Osteoblast (primary cell): Measurements from ENCODE around the gene NPAS3. TPM values are rescaled to one million over a fixed set of nuclear protein-coding genes. Genes with fewer than 3 reads are reported as not detected.

Experiments
- DNase-seq: peaks from one replicate; pipeline ENCODE4 v3.0.0; 2011; ENCODE audit warnings: low spot score, mixed read lengths; ENCODE audit not compliant: insufficient read length; ENCODE audit errors: missing footprints
- H2AFZ ChIP-seq: 2 replicates; pipeline ENCODE4 v1.6.0; 2011; ENCODE audit warnings: mild to moderate bottlenecking, low read length
- H3K27ac ChIP-seq: 2 replicates; pipeline ENCODE4 v1.5.1; 2011; ENCODE audit warnings: mild to moderate bottlenecking, low read depth, low read length, moderate library complexity
- H3K27me3 ChIP-seq: 2 replicates; pipeline ENCODE4 v1.6.0; 2012; ENCODE audit warnings: mild to moderate bottlenecking, control low read depth, inconsistent platforms, low read length, moderate library complexity; ENCODE audit not compliant: insufficient read depth
- H3K36me3 ChIP-seq: 2 replicates; pipeline ENCODE4 v1.5.1; 2011; ENCODE audit warnings: mild to moderate bottlenecking, low read length, control low read depth, moderate library complexity; ENCODE audit not compliant: insufficient read depth
- H3K4me1 ChIP-seq: 2 replicates; pipeline ENCODE4 v1.5.1; 2011; ENCODE audit warnings: mild to moderate bottlenecking, low read length, control low read depth, moderate library complexity; ENCODE audit not compliant: insufficient read depth
- H3K4me2 ChIP-seq: 2 replicates; pipeline ENCODE4 v1.6.0; 2011; ENCODE audit warnings: mild to moderate bottlenecking, low read length; ENCODE audit not compliant: insufficient read depth
- H3K4me3 ChIP-seq: fragments of 200-600 bp; sonication (generic); 3 replicates; pipeline ENCODE4 v1.5.1; 2012; ENCODE audit warnings: mild to moderate bottlenecking, low read length, inconsistent platforms; ENCODE audit not compliant: insufficient read depth
- H3K79me2 ChIP-seq: 2 replicates; pipeline ENCODE4 v1.6.0; 2012; ENCODE audit warnings: mild to moderate bottlenecking, low read length, control low read depth, inconsistent platforms; ENCODE audit not compliant: insufficient read depth
- H3K9me3 ChIP-seq: 2 replicates; pipeline ENCODE4 v1.5.1; 2011; ENCODE audit warnings: low read depth, low read length, control low read depth
- H4K20me1 ChIP-seq: 2 replicates; pipeline ENCODE4 v1.6.0; 2012; ENCODE audit warnings: mild to moderate bottlenecking, low read length, control low read depth; ENCODE audit not compliant: insufficient read depth
- total RNA-seq: library from RNA; depleted of rRNA; stranded (reverse); fragments of >200 nt; gene quantifications from 2 replicates; pipeline ENCODE4 v1.2.3, GENCODE V29; 2012
- TF ChIP-seq, protein P1 (sequence below): IDR thresholded peaks from 2 replicates; pipeline ENCODE4 v1.5.1; 2011; ENCODE audit warnings: mild to moderate bottlenecking, low read depth, low read length, moderate library complexity; ENCODE audit errors: extremely low read depth

The NPAS3 gene
- total RNA-seq, 1 donor = 0.72 TPM

DNA sequence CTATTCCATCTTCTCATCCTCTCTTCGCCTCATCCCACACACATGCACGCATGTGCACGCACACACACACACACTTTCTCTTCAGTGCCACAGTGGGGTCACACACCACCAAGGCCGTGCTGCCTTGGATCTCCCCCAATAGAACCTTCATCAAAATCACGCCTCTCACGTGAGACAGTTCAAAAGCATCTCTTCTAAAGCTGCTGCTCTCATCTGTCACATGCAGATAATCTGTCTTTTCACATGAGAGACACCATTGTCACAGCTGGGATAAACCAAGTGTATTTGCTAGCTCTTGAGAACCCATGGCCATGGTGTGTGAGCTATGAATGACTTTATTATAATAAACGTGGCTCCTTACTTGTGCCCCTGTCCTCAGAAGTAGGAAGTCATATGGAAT is 793.5 kb downstream of the NPAS3 start:
- H3K27me3 ChIP-seq = no peaks in the 10 kb centered on the region
- H3K4me1 ChIP-seq = no peaks in the 10 kb centered on the region
- H4K20me1 ChIP-seq = no peaks in the 10 kb centered on the region
- H3K27ac ChIP-seq = no peak overlapping the region
- no peaks in the 10 kb centered on the region for H3K79me2 ChIP-seq
- no peak overlapping the region for H3K4me2 ChIP-seq
- no peak overlapping the region for H2AFZ ChIP-seq
- no peak overlapping the region for H3K4me3 ChIP-seq
- DNase-seq = no peak
- H3K9me3 ChIP-seq = no peaks in the 10 kb centered on the region
- TF ChIP-seq, protein P1, sequence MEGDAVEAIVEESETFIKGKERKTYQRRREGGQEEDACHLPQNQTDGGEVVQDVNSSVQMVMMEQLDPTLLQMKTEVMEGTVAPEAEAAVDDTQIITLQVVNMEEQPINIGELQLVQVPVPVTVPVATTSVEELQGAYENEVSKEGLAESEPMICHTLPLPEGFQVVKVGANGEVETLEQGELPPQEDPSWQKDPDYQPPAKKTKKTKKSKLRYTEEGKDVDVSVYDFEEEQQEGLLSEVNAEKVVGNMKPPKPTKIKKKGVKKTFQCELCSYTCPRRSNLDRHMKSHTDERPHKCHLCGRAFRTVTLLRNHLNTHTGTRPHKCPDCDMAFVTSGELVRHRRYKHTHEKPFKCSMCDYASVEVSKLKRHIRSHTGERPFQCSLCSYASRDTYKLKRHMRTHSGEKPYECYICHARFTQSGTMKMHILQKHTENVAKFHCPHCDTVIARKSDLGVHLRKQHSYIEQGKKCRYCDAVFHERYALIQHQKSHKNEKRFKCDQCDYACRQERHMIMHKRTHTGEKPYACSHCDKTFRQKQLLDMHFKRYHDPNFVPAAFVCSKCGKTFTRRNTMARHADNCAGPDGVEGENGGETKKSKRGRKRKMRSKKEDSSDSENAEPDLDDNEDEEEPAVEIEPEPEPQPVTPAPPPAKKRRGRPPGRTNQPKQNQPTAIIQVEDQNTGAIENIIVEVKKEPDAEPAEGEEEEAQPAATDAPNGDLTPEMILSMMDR = no peak
- H3K36me3 ChIP-seq = no peaks in the 10 kb centered on the region

DNA sequence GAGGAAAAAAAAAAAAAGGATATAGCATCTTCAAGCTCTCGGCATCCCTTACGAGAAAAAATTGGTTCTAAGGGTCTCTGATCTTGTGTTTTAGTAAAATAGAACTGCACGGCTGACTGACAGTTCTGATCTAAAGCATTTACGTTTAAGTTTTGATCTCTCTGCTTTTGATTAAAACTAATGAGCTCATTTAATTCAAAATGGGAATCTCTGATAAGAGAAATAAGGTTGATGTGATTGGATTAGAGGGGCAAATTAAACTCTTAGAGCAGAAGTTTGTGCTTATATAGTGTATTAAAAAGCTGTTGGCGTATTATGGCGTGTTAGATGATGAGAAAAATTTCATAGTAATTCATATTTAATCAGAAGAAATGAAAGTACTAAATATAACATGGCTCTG is 794.6 kb downstream of the NPAS3 start:
- Histone ChIP-seq H3K4me2 (no peak overlapping the region), H3K4me1 (peaks cover 3% of the 10 kb centered on the region), H4K20me1 (no peaks in the 10 kb centered on the region), H3K27ac (no peak overlapping the region), H2AFZ (no peak overlapping the region), H3K36me3 (no peaks in the 10 kb centered on the region), H3K79me2 (no peaks in the 10 kb centered on the region), H3K4me3 (no peak overlapping the region), H3K27me3 (no peaks in the 10 kb centered on the region), H3K9me3 (no peaks in the 10 kb centered on the region)
- DNase-seq = no peak
- TF ChIP-seq, protein P1 = no peak

DNA sequence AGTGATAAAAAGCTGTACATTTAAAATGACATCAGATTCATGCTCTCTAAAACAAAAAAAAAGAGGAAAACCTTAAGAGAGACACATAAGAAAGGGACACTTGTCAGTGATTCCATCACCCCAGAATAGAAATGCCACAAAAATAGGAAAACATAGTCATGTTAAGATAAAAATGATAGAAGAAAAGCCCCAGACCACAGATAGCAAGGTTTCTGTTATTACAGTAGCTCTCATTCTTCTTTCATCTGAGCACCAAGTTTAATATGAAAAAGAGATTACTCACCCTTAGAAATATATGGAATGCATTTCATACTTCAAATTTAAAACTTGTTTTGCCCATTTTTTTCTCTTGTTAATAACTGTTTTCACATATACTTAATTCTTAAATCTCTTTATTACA is 795.0 kb downstream of the NPAS3 start:
- Histone ChIP-seq H4K20me1 (no peaks in the 10 kb centered on the region), H2AFZ (no peak overlapping the region), H3K27ac (no peak overlapping the region), H3K4me3 (no peak overlapping the region), H3K4me2 (no peak overlapping the region), H3K79me2 (no peaks in the 10 kb centered on the region), H3K4me1 (peaks cover 3% of the 10 kb centered on the region), H3K36me3 (no peaks in the 10 kb centered on the region), H3K27me3 (no peaks in the 10 kb centered on the region), H3K9me3 (no peaks in the 10 kb centered on the region)
- TF ChIP-seq, protein P1 = no peak
- DNase-seq = no peak

DNA sequence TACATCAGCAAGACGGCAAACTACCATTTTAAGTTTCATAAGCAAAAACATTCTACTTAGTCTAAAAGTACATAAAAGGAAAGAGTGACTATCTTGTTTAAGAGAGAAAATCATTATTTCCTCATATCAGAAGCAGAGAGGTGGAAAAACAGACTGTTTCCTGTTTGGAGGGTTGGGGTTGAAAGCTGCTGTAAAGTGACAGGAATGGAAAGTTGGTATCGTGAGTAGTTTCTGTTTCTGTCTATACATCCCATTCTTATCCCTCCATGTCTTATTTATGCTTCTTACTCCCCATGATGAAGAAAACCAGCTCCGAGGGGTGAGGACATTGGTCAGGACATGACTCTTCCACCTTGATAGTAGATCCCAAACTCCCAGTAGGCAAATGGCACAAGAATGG is 795.7 kb downstream of the NPAS3 start:
- H3K27me3 ChIP-seq = no peaks in the 10 kb centered on the region
- no peak overlapping the region for H3K27ac ChIP-seq
- TF ChIP-seq, protein P1 = no peak
- H4K20me1 ChIP-seq = no peaks in the 10 kb centered on the region
- H3K36me3 ChIP-seq = no peaks in the 10 kb centered on the region
- no peaks in the 10 kb centered on the region for H3K9me3 ChIP-seq
- H3K4me1 ChIP-seq = peaks cover 3% of the 10 kb centered on the region
- H3K79me2 ChIP-seq = no peaks in the 10 kb centered on the region
- H2AFZ ChIP-seq = no peak overlapping the region
- no peak overlapping the region for H3K4me2 ChIP-seq
- no peak for DNase-seq
- H3K4me3 ChIP-seq = no peak overlapping the region
